Sigmoid colon (tissue), 4 donors: Measurements from ENCODE around the gene GIGYF2.

Source experiments
- CTCF ChIP-seq, 4 experiments: fragments of 450-650 bp in 3 of 4; fragments of 200-600 bp in 1 of 4; IDR thresholded peaks; one replicate each; pipeline ENCODE4 v1.5.1; 2016 to 2019; ENCODE audit warnings: antibody characterized with exemption in 4 of 4, mild to moderate bottlenecking in 3 of 4, moderate library complexity in 2 of 4
- EP300 ChIP-seq, 4 donors: sonication (generic); formaldehyde crosslinking; IDR thresholded peaks; one replicate each; pipeline ENCODE4 v1.6.1; 2017; ENCODE audit warnings: antibody characterized with exemption in 4 of 4
- POLR2A ChIP-seq, 2 donors: fragments of 450-650 bp; IDR thresholded peaks; one replicate each; pipeline ENCODE4 v1.6.1; 2016; ENCODE audit warnings: antibody characterized with exemption in 2 of 2, mild to moderate bottlenecking in 2 of 2, moderate library complexity in 2 of 2

GRCh38 chr2:232815569-232815968, 118.4 kb downstream of the GIGYF2 start:
- TF ChIP-seq POLR2A (IDR thresholded peaks at IDR 0.05), result no peak
- TF ChIP-seq CTCF (IDR thresholded peaks at IDR 0.05), result no peak
- TF ChIP-seq EP300 (IDR thresholded peaks at IDR 0.05), result no peak
